Cortex of kidney (tissue), 1 donor: ENCODE measurements around the gene NIM1K.
"Not testable (repeated sequence)": the region's sequence is repeated elsewhere in the genome, so short reads cannot be mapped to it uniquely, and the experiment has no call there.

Experiments
- DNase-seq: peaks from one replicate; lab custom pipeline; 2025; lab: John Stamatoyannopoulos, UW

NIM1K gene

GRCh38 chr5:43313854-43314457 lies 121.9 kb downstream of the NIM1K start:
- DNase-seq = no peak

DNA sequence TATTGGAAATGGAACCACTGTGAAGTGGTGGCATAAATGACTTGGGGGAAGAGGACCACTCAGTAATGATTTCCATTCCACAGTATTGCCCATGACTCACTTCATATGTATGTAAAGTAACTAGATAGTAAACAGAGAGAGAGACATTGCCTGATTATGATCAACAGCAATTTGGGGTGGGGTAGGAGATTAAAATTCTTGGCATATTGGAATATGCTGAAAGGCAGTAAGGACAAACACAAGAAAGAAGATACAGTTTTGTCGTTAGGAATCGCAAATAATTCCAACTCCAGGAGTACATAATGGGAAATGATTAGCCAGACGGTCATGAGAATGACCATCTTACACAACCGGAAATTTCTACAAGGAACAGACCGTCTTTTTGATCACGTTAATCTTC lies 122.7 kb downstream of the NIM1K start:
- DNase-seq = no peak

- DNase-seq = no peak
Measured at GRCh38 chr5:43315263-43315662, 123.2 kb downstream of the NIM1K start.

DNA sequence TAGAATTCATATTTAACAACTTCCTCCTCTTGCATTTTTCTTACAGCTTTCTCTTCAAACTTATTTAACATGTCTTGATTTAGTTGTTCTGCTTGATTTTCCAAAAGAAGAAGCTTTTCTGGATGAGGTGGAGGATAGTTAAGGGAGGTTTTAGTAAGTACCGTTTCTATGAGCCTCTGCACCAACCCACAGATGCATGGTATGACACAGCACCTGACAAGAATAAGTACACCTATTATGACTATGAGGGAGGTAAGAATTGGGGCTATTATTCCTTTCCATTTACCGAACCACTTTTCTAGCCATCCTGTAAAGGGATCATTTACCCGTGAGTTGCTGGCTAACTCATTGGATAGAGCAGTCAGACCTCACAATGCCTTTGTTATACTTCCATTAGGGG lies 123.7 kb downstream of the NIM1K start:
- no peak for DNase-seq

DNA sequence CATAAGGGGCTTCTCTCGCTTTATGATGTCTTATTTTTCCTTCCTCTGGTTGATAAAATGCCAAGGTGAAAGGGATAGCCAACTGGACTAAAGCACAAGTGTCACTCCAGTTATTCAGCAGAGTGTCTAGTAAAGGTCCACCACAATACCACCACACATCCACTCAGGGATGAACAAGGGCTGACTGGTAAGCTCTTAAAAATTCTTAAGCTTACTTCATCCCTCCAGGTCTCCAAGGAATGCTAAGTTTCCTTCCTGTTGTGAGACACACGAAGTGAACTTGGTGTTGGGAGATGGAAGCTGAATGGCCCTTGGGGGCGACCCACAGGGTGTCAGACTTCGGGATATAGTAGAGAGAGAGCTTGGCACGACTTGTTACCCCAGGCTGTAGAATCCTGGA lies 124.4 kb downstream of the NIM1K start:
- DNase-seq = no peak

- DNase-seq = no peak
Measured at GRCh38 chr5:43320846-43321245, 128.8 kb downstream of the NIM1K start.

DNA sequence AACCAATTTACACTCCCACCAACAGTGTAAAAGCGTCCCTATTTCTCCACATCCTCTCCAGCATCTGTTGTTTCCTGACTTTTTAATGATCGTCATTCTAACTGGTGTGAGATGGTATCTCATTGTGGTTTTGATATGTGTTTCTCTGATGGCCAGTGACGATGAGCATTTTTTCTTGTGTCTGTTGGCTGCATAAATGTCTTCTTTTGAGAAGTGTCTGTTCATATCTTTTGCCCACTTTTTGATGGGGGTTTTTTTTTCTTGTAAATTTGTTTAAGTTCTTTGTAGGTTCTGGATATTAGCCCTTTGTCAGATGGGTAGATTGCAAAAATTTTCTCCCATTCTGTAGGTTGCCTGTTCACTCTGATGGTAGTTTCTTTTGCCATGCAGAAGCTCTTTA lies 131.5 kb downstream of the NIM1K start:
- not testable (repeated sequence) for DNase-seq

GRCh38 chr5:43325624-43326023 lies 133.6 kb downstream of the NIM1K start:
- not testable (repeated sequence) for DNase-seq
